ENCODE measurements around the gene KCNH1.

DNA sequence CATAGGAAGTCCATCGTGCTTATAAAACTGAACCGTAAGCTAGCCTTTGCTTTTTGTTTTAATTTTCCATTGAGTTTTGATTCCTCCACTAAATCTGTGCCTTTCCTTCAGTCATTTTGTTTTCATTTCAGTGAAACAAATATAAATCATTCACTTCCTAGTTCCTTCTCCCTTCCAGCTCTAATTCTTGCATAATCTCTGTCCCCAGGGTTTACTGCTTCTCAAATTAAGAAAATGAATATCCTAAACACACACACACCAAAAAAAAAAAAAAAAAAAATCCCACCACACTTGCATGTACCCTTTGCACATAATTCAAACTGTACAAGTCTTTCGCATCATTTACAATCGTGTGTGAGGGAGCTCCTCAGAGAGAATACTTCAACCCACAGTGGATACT lies 6.8 kb downstream of the KCNH1 start:
- TF ChIP-seq, protein P1, sequence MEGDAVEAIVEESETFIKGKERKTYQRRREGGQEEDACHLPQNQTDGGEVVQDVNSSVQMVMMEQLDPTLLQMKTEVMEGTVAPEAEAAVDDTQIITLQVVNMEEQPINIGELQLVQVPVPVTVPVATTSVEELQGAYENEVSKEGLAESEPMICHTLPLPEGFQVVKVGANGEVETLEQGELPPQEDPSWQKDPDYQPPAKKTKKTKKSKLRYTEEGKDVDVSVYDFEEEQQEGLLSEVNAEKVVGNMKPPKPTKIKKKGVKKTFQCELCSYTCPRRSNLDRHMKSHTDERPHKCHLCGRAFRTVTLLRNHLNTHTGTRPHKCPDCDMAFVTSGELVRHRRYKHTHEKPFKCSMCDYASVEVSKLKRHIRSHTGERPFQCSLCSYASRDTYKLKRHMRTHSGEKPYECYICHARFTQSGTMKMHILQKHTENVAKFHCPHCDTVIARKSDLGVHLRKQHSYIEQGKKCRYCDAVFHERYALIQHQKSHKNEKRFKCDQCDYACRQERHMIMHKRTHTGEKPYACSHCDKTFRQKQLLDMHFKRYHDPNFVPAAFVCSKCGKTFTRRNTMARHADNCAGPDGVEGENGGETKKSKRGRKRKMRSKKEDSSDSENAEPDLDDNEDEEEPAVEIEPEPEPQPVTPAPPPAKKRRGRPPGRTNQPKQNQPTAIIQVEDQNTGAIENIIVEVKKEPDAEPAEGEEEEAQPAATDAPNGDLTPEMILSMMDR (conservative IDR thresholded peaks at IDR 0.05; ENCODE audit: low read depth, low read length), result no peak
- no peak for TF ChIP-seq EZH2 (IDR thresholded peaks at IDR 0.05; ENCODE audit: borderline replicate concordance, low read depth, low read length, poor library complexity, severe bottlenecking)

Data from A673 (cell line).